OCI-LY3 (cell line): ENCODE results near the gene HSPB9.

Source experiments
- CTCF ChIP-seq: fragments of 200-600, 300-600 bp; sonication (generic); IDR thresholded peaks from 2 replicates; pipeline ENCODE4 v1.5.1; 2014; ENCODE audit warnings: antibody characterized with exemption, low read length, low read depth
- EZH2phosphoT487 ChIP-seq: fragments of 200-600 bp; shearing (Covaris generic); IDR thresholded peaks from 2 replicates; pipeline ENCODE4 v1.6.1; 2018; ENCODE audit warnings: antibody characterized with exemption, mixed run types, low read depth

- no peak for TF ChIP-seq CTCF
- TF ChIP-seq EZH2phosphoT487 = no peak
Observed at GRCh38 chr17:42146911-42147607, 24.5 kb downstream of the HSPB9 start.
